Thyroid gland (tissue), 4 donors: ENCODE results near the gene VSTM1.

Experiments used
- CTCF ChIP-seq, 6 experiments: fragments of 200-600 bp in 3 of 6; fragments of 450-650 bp in 3 of 6; sonication (generic) in 3 of 6; IDR thresholded peaks; one replicate each; pipeline ENCODE4 v1.5.1; 2016 to 2019; ENCODE audit warnings: antibody characterized with exemption in 6 of 6, mild to moderate bottlenecking in 2 of 6, inconsistent platforms in 1 of 6, moderate library complexity in 1 of 6
- POLR2A ChIP-seq, 2 donors: fragments of 450-650 bp; IDR thresholded peaks; one replicate each; pipeline ENCODE4 v1.6.1; 2017; ENCODE audit warnings: antibody characterized with exemption in 2 of 2, mild to moderate bottlenecking in 2 of 2, moderate library complexity in 1 of 2

- TF ChIP-seq POLR2A (IDR thresholded peaks at IDR 0.05) (no peak), CTCF (IDR thresholded peaks at IDR 0.05) (no peak)
Measured at GRCh38 chr19:54001496-54001895, 62.2 kb downstream of the VSTM1 start.
